H9 (cell line): ENCODE results near the gene KANK2. TPM values are rescaled to one million over a fixed set of nuclear protein-coding genes. Genes with fewer than 3 reads are reported as not detected.

Experiments used
- DNase-seq: peaks from one replicate; pipeline ENCODE4 v3.0.0-alpha.2; 2017
- H2AFZ ChIP-seq: one replicate; pipeline ENCODE4 v1.6.1; 2013; ENCODE audit warnings: mild to moderate bottlenecking, low read length, control low read depth, moderate library complexity
- H2AK5ac ChIP-seq: 2 replicates; pipeline ENCODE4 v1.6.1; 2013; ENCODE audit warnings: low read length, control low read depth, mixed read lengths; ENCODE audit not compliant: insufficient read length
- H2BK120ac ChIP-seq: one replicate; pipeline ENCODE4 v1.6.1; 2013; ENCODE audit warnings: low read depth, mild to moderate bottlenecking, low read length, control low read depth, inconsistent platforms; ENCODE audit not compliant: poor library complexity, severe bottlenecking
- H2BK12ac ChIP-seq: 2 replicates; pipeline ENCODE4 v1.6.1; 2013; ENCODE audit warnings: low read length, control low read depth, mixed read lengths, low read depth; ENCODE audit not compliant: insufficient read length
- H2BK15ac ChIP-seq: 2 replicates; pipeline ENCODE4 v1.6.1; 2013; ENCODE audit warnings: low read depth, low read length, control low read depth
- H2BK20ac ChIP-seq: one replicate; pipeline ENCODE4 v1.6.1; 2013; ENCODE audit warnings: low read depth, mild to moderate bottlenecking, low read length, control low read depth, inconsistent platforms; ENCODE audit not compliant: poor library complexity, severe bottlenecking
- H2BK5ac ChIP-seq: 2 replicates; pipeline ENCODE4 v1.6.1; 2013; ENCODE audit warnings: low read length, control low read depth, mixed read lengths; ENCODE audit not compliant: insufficient read length
- H3K14ac ChIP-seq: 2 replicates; pipeline ENCODE4 v1.6.1; 2013; ENCODE audit warnings: low read length, control low read depth; ENCODE audit not compliant: insufficient read depth
- H3K18ac ChIP-seq: 2 replicates; pipeline ENCODE4 v1.6.1; 2013; ENCODE audit warnings: low read depth, mild to moderate bottlenecking, mixed read lengths, low read length, control low read depth; ENCODE audit not compliant: insufficient read length
- H3K23ac ChIP-seq: 2 replicates; pipeline ENCODE4 v1.6.1; 2013; ENCODE audit warnings: low read length, control low read depth, mixed read lengths, low read depth; ENCODE audit not compliant: insufficient read length
- H3K23me2 ChIP-seq: 2 replicates; pipeline ENCODE4 v1.6.1; 2013; ENCODE audit warnings: low read depth, mild to moderate bottlenecking, mixed read lengths, low read length, control low read depth; ENCODE audit not compliant: insufficient read length, poor library complexity, severe bottlenecking
- H3K27ac ChIP-seq: 2 replicates; pipeline ENCODE4 v1.5.1; 2013; ENCODE audit warnings: low read length, control low read depth, mixed read lengths, low read depth; ENCODE audit not compliant: insufficient read length
- H3K27me3 ChIP-seq: 2 replicates; pipeline ENCODE4 v1.6.1; 2013; ENCODE audit warnings: low read length, control low read depth, inconsistent platforms; ENCODE audit not compliant: insufficient read depth
- H3K4ac ChIP-seq: 2 replicates; pipeline ENCODE4 v1.6.1; 2013; ENCODE audit warnings: low read depth, mild to moderate bottlenecking, control low read depth, inconsistent platforms, low read length, moderate library complexity
- H3K4me1 ChIP-seq: 2 replicates; pipeline ENCODE4 v1.6.1; 2013; ENCODE audit warnings: low read length, control low read depth, inconsistent platforms; ENCODE audit not compliant: insufficient read depth
- H3K4me2 ChIP-seq: 2 replicates; pipeline ENCODE4 v1.6.1; 2013; ENCODE audit warnings: low read length, control low read depth, mixed read lengths; ENCODE audit not compliant: insufficient read length, insufficient read depth
- H3K56ac ChIP-seq: 2 replicates; pipeline ENCODE4 v1.6.1; 2013; ENCODE audit warnings: low read depth, mild to moderate bottlenecking, mixed read lengths, low read length, control low read depth; ENCODE audit not compliant: insufficient read length
- H3K79me1 ChIP-seq: 2 replicates; pipeline ENCODE4 v1.6.1; 2013; ENCODE audit warnings: low read depth, mild to moderate bottlenecking, moderate library complexity, low read length, control low read depth, inconsistent platforms; ENCODE audit not compliant: insufficient read depth, poor library complexity, severe bottlenecking
- H3K79me2 ChIP-seq: 2 replicates; pipeline ENCODE4 v1.6.1; 2013; ENCODE audit warnings: low read length, control low read depth, inconsistent platforms; ENCODE audit not compliant: insufficient read depth
- H3K9ac ChIP-seq: 2 replicates; pipeline ENCODE4 v1.6.1; 2013; ENCODE audit warnings: low read length, control low read depth, mixed read lengths; ENCODE audit not compliant: insufficient read length; ENCODE audit errors: extremely low read depth
- H3K9me3 ChIP-seq: one replicate; pipeline ENCODE4 v1.6.1; 2013; ENCODE audit warnings: low read depth, low read length, inconsistent platforms; ENCODE audit not compliant: control insufficient read depth
- H3T11ph ChIP-seq: one replicate; pipeline ENCODE4 v1.6.1; 2013; ENCODE audit warnings: mild to moderate bottlenecking, low read length, control low read depth, inconsistent platforms
- H4K20me1 ChIP-seq: one replicate; pipeline ENCODE4 v1.6.1; 2013; ENCODE audit not compliant: control insufficient read depth, insufficient read length, insufficient read depth
- H4K5ac ChIP-seq: 2 replicates; pipeline ENCODE4 v1.6.1; 2013; ENCODE audit warnings: low read depth, mild to moderate bottlenecking, mixed read lengths, low read length, control low read depth; ENCODE audit not compliant: insufficient read length
- H4K8ac ChIP-seq: replicated peaks from 2 replicates; pipeline ENCODE4 v1.6.1; 2013; ENCODE audit warnings: low read length, control low read depth, mixed read lengths, low read depth; ENCODE audit not compliant: insufficient read length
- H4K91ac ChIP-seq: 2 replicates; pipeline ENCODE4 v1.6.1; 2013; ENCODE audit warnings: low read depth, mild to moderate bottlenecking, moderate library complexity, mixed read lengths, low read length, control low read depth; ENCODE audit not compliant: insufficient read length
- H3K27ac Mint-ChIP-seq, 3 experiments: 2 replicates in 2 of 3; 3 replicates in 1 of 3; pipeline ENCODE4 v1.8.0; 2020 to 2021; ENCODE audit warnings: mixed read lengths in 3 of 3, mild to moderate bottlenecking in 1 of 3, moderate library complexity in 1 of 3
- H3K27me3 Mint-ChIP-seq: 2 replicates; pipeline ENCODE4 v1.8.0; 2021; ENCODE audit warnings: low read depth, mild to moderate bottlenecking, moderate library complexity, mixed read lengths
- H3K36me3 Mint-ChIP-seq, 3 experiments: 2 replicates in 2 of 3; 3 replicates in 1 of 3; pipeline ENCODE4 v1.8.0; 2020 to 2021; ENCODE audit warnings: low read depth in 3 of 3, mixed read lengths in 3 of 3; ENCODE audit not compliant: insufficient read depth in 1 of 3
- H3K4me1 Mint-ChIP-seq, 2 experiments: 2 replicates each; pipeline ENCODE4 v1.8.0; 2020; ENCODE audit warnings: mixed read lengths in 2 of 2
- H3K4me3 Mint-ChIP-seq, 2 experiments: 2 replicates in 1 of 2; 3 replicates in 1 of 2; pipeline ENCODE4 v1.8.0; 2020 to 2021; ENCODE audit warnings: mild to moderate bottlenecking in 2 of 2, mixed read lengths in 2 of 2, moderate library complexity in 1 of 2
- H3K9me3 Mint-ChIP-seq, 2 experiments: 2 replicates in 1 of 2; 3 replicates in 1 of 2; pipeline ENCODE4 v1.8.0; 2020; ENCODE audit warnings: mild to moderate bottlenecking in 2 of 2, mixed read lengths in 2 of 2, moderate library complexity in 1 of 2
- CTCF ChIP-seq: fragments of 200-600 bp; sonication (generic); conservative IDR thresholded peaks from 3 replicates; pipeline ENCODE4 v1.8.0; 2021; ENCODE audit warnings: antibody characterized with exemption, mild to moderate bottlenecking
- WGBS: extraction: QIAGEN DNeasy Blood & Tissue Kit; methylation state at CpG from one replicate; pipeline ENCODE4 v1.1.7; 2013; ENCODE audit warnings: missing lambda C conversion rate, low lambda C conversion rate, mixed read lengths; ENCODE audit not compliant: insufficient read length; ENCODE audit errors: extremely low coverage; 5-methylcytosine and 5-hydroxymethylcytosine counted together
- total RNA-seq: library from RNA; stranded (reverse); gene quantifications from 2 replicates; pipeline ENCODE4 v1.2.1, GENCODE V29; 2021

The KANK2 gene
- total RNA-seq, 1 experiment from 2014 or later, result 42.0 TPM

GRCh38 chr19:11201791-11202190 is 4.4 kb upstream of the KANK2 start:
- TF ChIP-seq CTCF, result no peak
- H3K27ac Mint-ChIP-seq, result no peak overlapping the region
- no CpG with 5 or more reads among the region's 24 CpGs for WGBS

More at GRCh38 chr19:11201791-11202190, 4.4 kb upstream of the KANK2 start:
- Histone ChIP-seq H3K79me2 (no peaks in the 10 kb centered on the region), H2BK20ac (no peak overlapping the region), H3K56ac (no peak overlapping the region), H2AFZ (no peak overlapping the region), H4K20me1 (no peaks in the 10 kb centered on the region), H2AK5ac (no peak overlapping the region), H2BK5ac (no peak overlapping the region), H2BK15ac (no peak overlapping the region), H3K23me2 (peaks cover 4% of the 10 kb centered on the region), H3K14ac (no peak overlapping the region), H3K4ac (no peak overlapping the region), H3T11ph (no peak overlapping the region), H4K8ac (no peak overlapping the region), H3K18ac (no peak overlapping the region), H3K4me2 (no peak overlapping the region), H3K79me1 (no peaks in the 10 kb centered on the region), H4K91ac (no peak overlapping the region), H3K9ac (no peak overlapping the region), H3K23ac (no peak overlapping the region), H3K27me3 (no peaks in the 10 kb centered on the region), H3K27ac (no peak overlapping the region), H3K4me1 (no peaks in the 10 kb centered on the region), H4K5ac (no peak overlapping the region), H2BK120ac (no peak overlapping the region), H2BK12ac (no peak overlapping the region), H3K9me3 (no peaks in the 10 kb centered on the region)
- Mint-ChIP-seq H3K4me1 (peaks cover 3 to 10% of the 10 kb centered on the region in 2 experiments; a peak in 3 of 4 replicates), H3K36me3 (peaks cover 0 to 33% (median 18%) of the 10 kb centered on the region in 3 experiments; a peak in 5 of 7 replicates), H3K9me3 (no peaks in the 10 kb centered on the region), H3K27me3 (no peaks in the 10 kb centered on the region), H3K4me3 (no peak overlapping the region)
- DNase-seq, result no peak
